ENCODE data around the gene CDK19.

The CDK19 gene

GRCh38 chr6:110661414-110661813 lies 153.9 kb downstream of the CDK19 start:
- DNase-seq (ENCODE audit: low read depth, low spot score) = no peak

- no peak for DNase-seq (ENCODE audit: low read depth, low spot score)
Observed at GRCh38 chr6:110660066-110660655, 155.1 kb downstream of the CDK19 start.

GRCh38 chr6:110658631-110659211 lies 156.5 kb downstream of the CDK19 start:
- DNase-seq (ENCODE audit: low read depth, low spot score) = no peak

- no peak for DNase-seq (ENCODE audit: low read depth, low spot score)
Observed at GRCh38 chr6:110656492-110656891, 158.8 kb downstream of the CDK19 start.

- DNase-seq (ENCODE audit: low read depth, low spot score) = no peak
Observed at GRCh38 chr6:110655821-110656220, 159.4 kb downstream of the CDK19 start.

GRCh38 chr6:110654096-110654820 lies 161.0 kb downstream of the CDK19 start:
- DNase-seq (ENCODE audit: low read depth, low spot score) = no peak

GRCh38 chr6:110653381-110653780 lies 161.9 kb downstream of the CDK19 start:
- no peak for DNase-seq (ENCODE audit: low read depth, low spot score)

- no peak for DNase-seq (ENCODE audit: low read depth, low spot score)
Observed at GRCh38 chr6:110652520-110652919, 162.7 kb downstream of the CDK19 start.

GRCh38 chr6:110650755-110651154 lies 164.5 kb downstream of the CDK19 start:
- no peak for DNase-seq (ENCODE audit: low read depth, low spot score)

GRCh38 chr6:110649704-110650103 lies 165.6 kb downstream of the CDK19 start:
- no peak for DNase-seq (ENCODE audit: low read depth, low spot score)

GRCh38 chr6:110646951-110647910 lies 168.0 kb downstream of the CDK19 start:
- DNase-seq (ENCODE audit: low read depth, low spot score) = no peak

GRCh38 chr6:110646419-110646698 lies 168.9 kb downstream of the CDK19 start:
- no peak for DNase-seq (ENCODE audit: low read depth, low spot score)

- DNase-seq (ENCODE audit: low read depth, low spot score) = no peak
Observed at GRCh38 chr6:110645685-110646418, 169.4 kb downstream of the CDK19 start.

- DNase-seq (ENCODE audit: low read depth, low spot score) = no peak
Observed at GRCh38 chr6:110643175-110643574, 172.1 kb downstream of the CDK19 start.

GRCh38 chr6:110642711-110643110 lies 172.6 kb downstream of the CDK19 start:
- no peak for DNase-seq (ENCODE audit: low read depth, low spot score)

GRCh38 chr6:110636781-110637180 lies 178.5 kb downstream of the CDK19 start:
- no peak for DNase-seq (ENCODE audit: low read depth, low spot score)

- no peak for DNase-seq (ENCODE audit: low read depth, low spot score)
Observed at GRCh38 chr6:110635096-110635495, 180.2 kb downstream of the CDK19 start.

GRCh38 chr6:110633731-110634213 lies 181.5 kb downstream of the CDK19 start:
- DNase-seq (ENCODE audit: low read depth, low spot score) = no peak

- no peak for DNase-seq (ENCODE audit: low read depth, low spot score)
Observed at GRCh38 chr6:110629153-110629552, 186.1 kb downstream of the CDK19 start.

GRCh38 chr6:110628330-110628729 lies 186.9 kb downstream of the CDK19 start:
- no peak for DNase-seq (ENCODE audit: low read depth, low spot score)

- DNase-seq (ENCODE audit: low read depth, low spot score) = no peak
Observed at GRCh38 chr6:110626442-110626841, 188.8 kb downstream of the CDK19 start.

Measured in activated naive CD8-positive, alpha-beta T cell treated with anti-CD3 and anti-CD28 coated beads, Interleukin-2, amount 50 U/mL, for 16 hours (primary cell).